Measurements from ENCODE around the gene LAMB1. TPM values are rescaled to one million over a fixed set of nuclear protein-coding genes. Genes with fewer than 3 reads are reported as not detected.

Gene LAMB1
- total RNA-seq, 1 experiment from 2014 or later: 101 TPM

DNA sequence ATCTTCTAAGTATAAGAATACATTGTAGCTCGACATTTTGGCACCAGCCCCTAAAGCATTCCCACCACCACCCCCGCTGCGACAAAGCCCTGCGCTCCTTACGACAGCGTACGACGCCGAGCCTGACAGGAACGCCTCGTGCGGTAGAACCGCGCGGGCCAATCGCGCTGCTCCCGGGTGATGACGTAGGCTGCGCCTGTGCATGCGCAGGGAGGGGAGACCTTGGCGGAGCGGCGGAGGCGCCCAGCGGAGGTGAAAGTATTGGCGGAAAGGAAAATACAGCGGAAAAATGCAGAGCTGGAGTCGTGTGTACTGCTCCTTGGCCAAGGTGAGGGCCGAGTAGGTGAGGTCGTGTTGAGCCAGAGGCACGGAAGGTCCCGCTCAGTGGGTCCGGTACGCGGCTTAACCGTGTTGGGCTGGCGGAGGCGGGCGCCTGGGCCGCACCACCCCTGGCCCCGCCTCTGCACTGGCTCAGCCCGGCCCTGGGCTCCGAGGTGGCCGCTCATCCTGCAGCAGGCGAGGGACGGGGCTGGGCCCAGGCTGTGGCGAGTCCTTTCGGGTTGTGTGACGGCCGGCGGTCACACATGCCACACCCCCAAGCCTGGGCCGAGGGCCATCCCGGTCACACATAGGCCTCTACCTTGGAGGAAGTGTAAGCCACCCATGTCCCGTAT, 111.9 kb downstream of the LAMB1 start, which contains the start of gene DLD (continued):
- TF ChIP-seq, protein P1, sequence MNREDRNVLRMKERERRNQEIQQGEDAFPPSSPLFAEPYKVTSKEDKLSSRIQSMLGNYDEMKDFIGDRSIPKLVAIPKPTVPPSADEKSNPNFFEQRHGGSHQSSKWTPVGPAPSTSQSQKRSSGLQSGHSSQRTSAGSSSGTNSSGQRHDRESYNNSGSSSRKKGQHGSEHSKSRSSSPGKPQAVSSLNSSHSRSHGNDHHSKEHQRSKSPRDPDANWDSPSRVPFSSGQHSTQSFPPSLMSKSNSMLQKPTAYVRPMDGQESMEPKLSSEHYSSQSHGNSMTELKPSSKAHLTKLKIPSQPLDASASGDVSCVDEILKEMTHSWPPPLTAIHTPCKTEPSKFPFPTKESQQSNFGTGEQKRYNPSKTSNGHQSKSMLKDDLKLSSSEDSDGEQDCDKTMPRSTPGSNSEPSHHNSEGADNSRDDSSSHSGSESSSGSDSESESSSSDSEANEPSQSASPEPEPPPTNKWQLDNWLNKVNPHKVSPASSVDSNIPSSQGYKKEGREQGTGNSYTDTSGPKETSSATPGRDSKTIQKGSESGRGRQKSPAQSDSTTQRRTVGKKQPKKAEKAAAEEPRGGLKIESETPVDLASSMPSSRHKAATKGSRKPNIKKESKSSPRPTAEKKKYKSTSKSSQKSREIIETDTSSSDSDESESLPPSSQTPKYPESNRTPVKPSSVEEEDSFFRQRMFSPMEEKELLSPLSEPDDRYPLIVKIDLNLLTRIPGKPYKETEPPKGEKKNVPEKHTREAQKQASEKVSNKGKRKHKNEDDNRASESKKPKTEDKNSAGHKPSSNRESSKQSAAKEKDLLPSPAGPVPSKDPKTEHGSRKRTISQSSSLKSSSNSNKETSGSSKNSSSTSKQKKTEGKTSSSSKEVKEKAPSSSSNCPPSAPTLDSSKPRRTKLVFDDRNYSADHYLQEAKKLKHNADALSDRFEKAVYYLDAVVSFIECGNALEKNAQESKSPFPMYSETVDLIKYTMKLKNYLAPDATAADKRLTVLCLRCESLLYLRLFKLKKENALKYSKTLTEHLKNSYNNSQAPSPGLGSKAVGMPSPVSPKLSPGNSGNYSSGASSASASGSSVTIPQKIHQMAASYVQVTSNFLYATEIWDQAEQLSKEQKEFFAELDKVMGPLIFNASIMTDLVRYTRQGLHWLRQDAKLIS (CRISPR knock-in tag; IDR thresholded peaks at IDR 0.05; ENCODE audit: borderline replicate concordance): no peak
- TF ChIP-seq, protein P2, sequence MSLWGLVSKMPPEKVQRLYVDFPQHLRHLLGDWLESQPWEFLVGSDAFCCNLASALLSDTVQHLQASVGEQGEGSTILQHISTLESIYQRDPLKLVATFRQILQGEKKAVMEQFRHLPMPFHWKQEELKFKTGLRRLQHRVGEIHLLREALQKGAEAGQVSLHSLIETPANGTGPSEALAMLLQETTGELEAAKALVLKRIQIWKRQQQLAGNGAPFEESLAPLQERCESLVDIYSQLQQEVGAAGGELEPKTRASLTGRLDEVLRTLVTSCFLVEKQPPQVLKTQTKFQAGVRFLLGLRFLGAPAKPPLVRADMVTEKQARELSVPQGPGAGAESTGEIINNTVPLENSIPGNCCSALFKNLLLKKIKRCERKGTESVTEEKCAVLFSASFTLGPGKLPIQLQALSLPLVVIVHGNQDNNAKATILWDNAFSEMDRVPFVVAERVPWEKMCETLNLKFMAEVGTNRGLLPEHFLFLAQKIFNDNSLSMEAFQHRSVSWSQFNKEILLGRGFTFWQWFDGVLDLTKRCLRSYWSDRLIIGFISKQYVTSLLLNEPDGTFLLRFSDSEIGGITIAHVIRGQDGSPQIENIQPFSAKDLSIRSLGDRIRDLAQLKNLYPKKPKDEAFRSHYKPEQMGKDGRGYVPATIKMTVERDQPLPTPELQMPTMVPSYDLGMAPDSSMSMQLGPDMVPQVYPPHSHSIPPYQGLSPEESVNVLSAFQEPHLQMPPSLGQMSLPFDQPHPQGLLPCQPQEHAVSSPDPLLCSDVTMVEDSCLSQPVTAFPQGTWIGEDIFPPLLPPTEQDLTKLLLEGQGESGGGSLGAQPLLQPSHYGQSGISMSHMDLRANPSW (CRISPR knock-in tag; conservative IDR thresholded peaks at IDR 0.05; ENCODE audit: low read depth): no peak
- TF ChIP-seq, protein P3, sequence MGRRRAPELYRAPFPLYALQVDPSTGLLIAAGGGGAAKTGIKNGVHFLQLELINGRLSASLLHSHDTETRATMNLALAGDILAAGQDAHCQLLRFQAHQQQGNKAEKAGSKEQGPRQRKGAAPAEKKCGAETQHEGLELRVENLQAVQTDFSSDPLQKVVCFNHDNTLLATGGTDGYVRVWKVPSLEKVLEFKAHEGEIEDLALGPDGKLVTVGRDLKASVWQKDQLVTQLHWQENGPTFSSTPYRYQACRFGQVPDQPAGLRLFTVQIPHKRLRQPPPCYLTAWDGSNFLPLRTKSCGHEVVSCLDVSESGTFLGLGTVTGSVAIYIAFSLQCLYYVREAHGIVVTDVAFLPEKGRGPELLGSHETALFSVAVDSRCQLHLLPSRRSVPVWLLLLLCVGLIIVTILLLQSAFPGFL (CRISPR knock-in tag; IDR thresholded peaks at IDR 0.05; ENCODE audit: borderline replicate concordance): no peak
- TF ChIP-seq FOXJ3 (CRISPR knock-in tag; IDR thresholded peaks at IDR 0.05; ENCODE audit: borderline replicate concordance) (no peak), ELF4 (CRISPR knock-in tag; IDR thresholded peaks at IDR 0.05; ENCODE audit: low read depth) (no peak), ZNF232 (CRISPR knock-in tag; IDR thresholded peaks at IDR 0.05) (peak; percentile 83; the same call in 1 of the 2 replicates), HMGA2 (CRISPR knock-in tag; IDR thresholded peaks at IDR 0.05) (no peak)
- TF ChIP-seq, protein P4, sequence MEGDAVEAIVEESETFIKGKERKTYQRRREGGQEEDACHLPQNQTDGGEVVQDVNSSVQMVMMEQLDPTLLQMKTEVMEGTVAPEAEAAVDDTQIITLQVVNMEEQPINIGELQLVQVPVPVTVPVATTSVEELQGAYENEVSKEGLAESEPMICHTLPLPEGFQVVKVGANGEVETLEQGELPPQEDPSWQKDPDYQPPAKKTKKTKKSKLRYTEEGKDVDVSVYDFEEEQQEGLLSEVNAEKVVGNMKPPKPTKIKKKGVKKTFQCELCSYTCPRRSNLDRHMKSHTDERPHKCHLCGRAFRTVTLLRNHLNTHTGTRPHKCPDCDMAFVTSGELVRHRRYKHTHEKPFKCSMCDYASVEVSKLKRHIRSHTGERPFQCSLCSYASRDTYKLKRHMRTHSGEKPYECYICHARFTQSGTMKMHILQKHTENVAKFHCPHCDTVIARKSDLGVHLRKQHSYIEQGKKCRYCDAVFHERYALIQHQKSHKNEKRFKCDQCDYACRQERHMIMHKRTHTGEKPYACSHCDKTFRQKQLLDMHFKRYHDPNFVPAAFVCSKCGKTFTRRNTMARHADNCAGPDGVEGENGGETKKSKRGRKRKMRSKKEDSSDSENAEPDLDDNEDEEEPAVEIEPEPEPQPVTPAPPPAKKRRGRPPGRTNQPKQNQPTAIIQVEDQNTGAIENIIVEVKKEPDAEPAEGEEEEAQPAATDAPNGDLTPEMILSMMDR (IDR thresholded peaks at IDR 0.05): no peak
- TF ChIP-seq, protein P5, sequence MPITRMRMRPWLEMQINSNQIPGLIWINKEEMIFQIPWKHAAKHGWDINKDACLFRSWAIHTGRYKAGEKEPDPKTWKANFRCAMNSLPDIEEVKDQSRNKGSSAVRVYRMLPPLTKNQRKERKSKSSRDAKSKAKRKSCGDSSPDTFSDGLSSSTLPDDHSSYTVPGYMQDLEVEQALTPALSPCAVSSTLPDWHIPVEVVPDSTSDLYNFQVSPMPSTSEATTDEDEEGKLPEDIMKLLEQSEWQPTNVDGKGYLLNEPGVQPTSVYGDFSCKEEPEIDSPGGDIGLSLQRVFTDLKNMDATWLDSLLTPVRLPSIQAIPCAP (CRISPR knock-in tag; IDR thresholded peaks at IDR 0.05): peak; percentile 31; the same call in 1 of the 2 replicates
- TF ChIP-seq, protein P6, sequence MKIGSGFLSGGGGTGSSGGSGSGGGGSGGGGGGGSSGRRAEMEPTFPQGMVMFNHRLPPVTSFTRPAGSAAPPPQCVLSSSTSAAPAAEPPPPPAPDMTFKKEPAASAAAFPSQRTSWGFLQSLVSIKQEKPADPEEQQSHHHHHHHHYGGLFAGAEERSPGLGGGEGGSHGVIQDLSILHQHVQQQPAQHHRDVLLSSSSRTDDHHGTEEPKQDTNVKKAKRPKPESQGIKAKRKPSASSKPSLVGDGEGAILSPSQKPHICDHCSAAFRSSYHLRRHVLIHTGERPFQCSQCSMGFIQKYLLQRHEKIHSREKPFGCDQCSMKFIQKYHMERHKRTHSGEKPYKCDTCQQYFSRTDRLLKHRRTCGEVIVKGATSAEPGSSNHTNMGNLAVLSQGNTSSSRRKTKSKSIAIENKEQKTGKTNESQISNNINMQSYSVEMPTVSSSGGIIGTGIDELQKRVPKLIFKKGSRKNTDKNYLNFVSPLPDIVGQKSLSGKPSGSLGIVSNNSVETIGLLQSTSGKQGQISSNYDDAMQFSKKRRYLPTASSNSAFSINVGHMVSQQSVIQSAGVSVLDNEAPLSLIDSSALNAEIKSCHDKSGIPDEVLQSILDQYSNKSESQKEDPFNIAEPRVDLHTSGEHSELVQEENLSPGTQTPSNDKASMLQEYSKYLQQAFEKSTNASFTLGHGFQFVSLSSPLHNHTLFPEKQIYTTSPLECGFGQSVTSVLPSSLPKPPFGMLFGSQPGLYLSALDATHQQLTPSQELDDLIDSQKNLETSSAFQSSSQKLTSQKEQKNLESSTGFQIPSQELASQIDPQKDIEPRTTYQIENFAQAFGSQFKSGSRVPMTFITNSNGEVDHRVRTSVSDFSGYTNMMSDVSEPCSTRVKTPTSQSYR (CRISPR knock-in tag; IDR thresholded peaks at IDR 0.05): no peak

DNA sequence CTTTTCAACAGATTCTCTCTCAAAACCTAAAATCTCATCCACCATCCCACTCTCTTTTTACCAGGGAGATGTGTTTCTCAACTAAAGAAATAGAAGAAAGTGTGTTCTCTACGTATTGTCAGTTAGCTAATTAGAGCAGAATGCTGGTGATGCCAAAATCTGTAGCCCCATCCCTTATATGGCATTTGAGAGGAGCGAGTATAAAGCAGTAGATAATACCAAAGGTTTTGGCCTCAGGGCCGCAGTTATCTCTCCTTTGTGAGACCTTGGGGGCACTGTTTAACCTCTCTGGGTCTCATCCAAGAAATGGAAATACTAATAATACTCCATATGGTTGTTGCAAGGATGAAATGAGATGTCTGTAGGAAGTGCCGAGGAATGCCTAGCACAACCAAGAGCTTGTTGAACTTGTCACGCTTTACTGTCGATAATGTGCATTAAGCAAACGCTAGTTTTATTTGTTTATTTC, 112.4 kb downstream of the LAMB1 start:
- Mint-ChIP-seq H3K9me3 (peaks cover 14% of the 10 kb centered on the region), H3K4me3 (peak overlapping the region; percentile 92), H3K36me3 (peaks cover 19% of the 10 kb centered on the region), H3K27ac (0 out of 2 replicates have a peak overlapping the region, but pooled peaks have one; percentile 96), H3K27me3 (ENCODE audit: low read depth) (peaks cover 6% of the 10 kb centered on the region; the same call in 1 of the 2 replicates), H3K4me1 (peaks cover 15% of the 10 kb centered on the region)
- ChIA-PET POLR2A (no interaction called here), CTCF (interaction anchor here (1.7 to 2.2 kb wide), 2 partner anchors 11 to 16 kb away, joined by 6 to 11 read pairs; no protein-coding TSS in a partner anchor)
- DNase-seq (ENCODE audit: low spot score): no peak
- TF ChIP-seq OVOL2 (CRISPR knock-in tag; IDR thresholded peaks at IDR 0.05; ENCODE audit: borderline replicate concordance): no peak
- no peak for TF ChIP-seq ZNF423 (CRISPR knock-in tag; IDR thresholded peaks at IDR 0.05)
- no peak for TF ChIP-seq ZNF317 (CRISPR knock-in tag; IDR thresholded peaks at IDR 0.05; ENCODE audit: borderline replicate concordance, low read depth)
- ATAC-seq: no peak
